Measurements from ENCODE around the gene SAP130. TPM values are rescaled to one million over a fixed set of nuclear protein-coding genes. Genes with fewer than 3 reads are reported as not detected.

Gene SAP130
- total RNA-seq, 3 donors from 2014 or later (not counting 1 experiment from before 2014, with no cell fraction given) = 33.6 to 43.7 (median 36.2) TPM

GRCh38 chr2:127940641-127941040 lies 87.2 kb downstream of the SAP130 start:
- Mint-ChIP-seq H3K9me3 (no peaks in the 10 kb centered on the region), H3K27ac (no peak overlapping the region), H3K36me3 (peaks cover 10% of the 10 kb centered on the region), H3K27me3 (ENCODE audit: low read depth in 2 of 2) (no peaks in the 10 kb centered on the region), H3K4me1 (no peaks in the 10 kb centered on the region), H3K4me3 (no peak overlapping the region)
- Histone ChIP-seq H3K4me1 (ENCODE audit: control insufficient read depth, insufficient read depth, low read length) (no peaks in the 10 kb centered on the region), H3K4me3 (ENCODE audit: low read length) (no peak overlapping the region), H3K27ac (ENCODE audit: low read length) (no peak overlapping the region), H3K9me3 (ENCODE audit: control insufficient read depth, insufficient read depth, low read length) (no peaks in the 10 kb centered on the region), H3K27me3 (ENCODE audit: control insufficient read depth, insufficient read depth, low read length) (no peaks in the 10 kb centered on the region), H3K36me3 (ENCODE audit: control insufficient read depth, insufficient read depth, low read length) (peaks cover 40% of the 10 kb centered on the region)
- DNase-seq (no peak), ATAC-seq (no peak)
- TF ChIP-seq CTCF (IDR thresholded peaks at IDR 0.05) = no peak
- WGBS (ENCODE audit: insufficient coverage) = 89% methylated on average over 12 of the region's 12 CpGs
- intact Hi-C loops (cut with micrococcal nuclease) = no loop called here

- Histone ChIP-seq H3K27ac (ENCODE audit: low read length) (no peak overlapping the region), H3K27me3 (ENCODE audit: control insufficient read depth, insufficient read depth, low read length) (no peaks in the 10 kb centered on the region), H3K36me3 (ENCODE audit: control insufficient read depth, insufficient read depth, low read length) (no peaks in the 10 kb centered on the region), H3K4me3 (ENCODE audit: low read length) (no peak overlapping the region), H3K9me3 (ENCODE audit: control insufficient read depth, insufficient read depth, low read length) (no peaks in the 10 kb centered on the region), H3K4me1 (ENCODE audit: control insufficient read depth, insufficient read depth, low read length) (no peaks in the 10 kb centered on the region)
- ATAC-seq (no peak), DNase-seq (no peak)
- Mint-ChIP-seq H3K27ac (no peak overlapping the region), H3K9me3 (no peaks in the 10 kb centered on the region), H3K4me3 (no peak overlapping the region), H3K36me3 (no peaks in the 10 kb centered on the region), H3K4me1 (no peaks in the 10 kb centered on the region), H3K27me3 (ENCODE audit: low read depth in 2 of 2) (no peaks in the 10 kb centered on the region)
- TF ChIP-seq CTCF (IDR thresholded peaks at IDR 0.05) = no peak
- intact Hi-C loops (cut with micrococcal nuclease) = no loop called here
- WGBS (ENCODE audit: insufficient coverage) = 93% methylated on average over 3 of the region's 6 CpGs
Measured at GRCh38 chr2:127935337-127935736, 92.5 kb downstream of the SAP130 start.

- ATAC-seq = no peak
- Histone ChIP-seq H3K36me3 (ENCODE audit: control insufficient read depth, insufficient read depth, low read length) (no peaks in the 10 kb centered on the region), H3K4me1 (ENCODE audit: control insufficient read depth, insufficient read depth, low read length) (no peaks in the 10 kb centered on the region), H3K27me3 (ENCODE audit: control insufficient read depth, insufficient read depth, low read length) (no peaks in the 10 kb centered on the region), H3K9me3 (ENCODE audit: control insufficient read depth, insufficient read depth, low read length) (no peaks in the 10 kb centered on the region), H3K4me3 (ENCODE audit: low read length) (no peak overlapping the region), H3K27ac (ENCODE audit: low read length) (no peak overlapping the region)
- intact Hi-C loops (cut with micrococcal nuclease) = no loop called here
- 91% methylated on average over 7 of the region's 7 CpGs for WGBS (ENCODE audit: insufficient coverage)
- Mint-ChIP-seq H3K27ac (no peak overlapping the region), H3K4me1 (no peaks in the 10 kb centered on the region), H3K9me3 (no peaks in the 10 kb centered on the region), H3K27me3 (ENCODE audit: low read depth in 2 of 2) (peaks cover 0 to 6% of the 10 kb centered on the region in 2 donors), H3K4me3 (no peak overlapping the region), H3K36me3 (no peaks in the 10 kb centered on the region)
- TF ChIP-seq CTCF (IDR thresholded peaks at IDR 0.05) = no peak
- DNase-seq = no peak
Measured at GRCh38 chr2:127932199-127932876, 95.5 kb downstream of the SAP130 start.

- Mint-ChIP-seq H3K9me3 (no peaks in the 10 kb centered on the region), H3K36me3 (no peaks in the 10 kb centered on the region), H3K27ac (no peak overlapping the region), H3K4me1 (no peaks in the 10 kb centered on the region), H3K27me3 (ENCODE audit: low read depth in 2 of 2) (peaks cover 0 to 8% of the 10 kb centered on the region in 2 donors), H3K4me3 (no peak overlapping the region)
- TF ChIP-seq CTCF (IDR thresholded peaks at IDR 0.05) = no peak
- intact Hi-C loops (cut with micrococcal nuclease) = no loop called here
- H3K4me3 ChIP-seq (ENCODE audit: low read length) = no peak overlapping the region
- 80% methylated on average over 1 of the region's 1 CpG for WGBS (ENCODE audit: insufficient coverage)
- H3K9me3 ChIP-seq (ENCODE audit: control insufficient read depth, insufficient read depth, low read length) = no peaks in the 10 kb centered on the region
- DNase-seq (no peak), ATAC-seq (no peak)
- no peak overlapping the region for H3K27ac ChIP-seq (ENCODE audit: low read length)
- no peaks in the 10 kb centered on the region for H3K4me1 ChIP-seq (ENCODE audit: control insufficient read depth, insufficient read depth, low read length)
- no peaks in the 10 kb centered on the region for H3K27me3 ChIP-seq (ENCODE audit: control insufficient read depth, insufficient read depth, low read length)
- no peaks in the 10 kb centered on the region for H3K36me3 ChIP-seq (ENCODE audit: control insufficient read depth, insufficient read depth, low read length)
Measured at GRCh38 chr2:127929449-127929848, 98.4 kb downstream of the SAP130 start.

Data from natural killer cell (primary cell).